ENCODE measurements around the gene LIN37. TPM values are rescaled to one million over a fixed set of nuclear protein-coding genes. Genes with fewer than 3 reads are reported as not detected.

LIN37 gene
- total and polyA plus RNA-seq, 5 donors from 2014 or later: 9.9 to 16.5 (median 11.7) TPM

- Histone ChIP-seq H3K27ac (ENCODE audit: insufficient read depth, low read length, poor library complexity, severe bottlenecking) (no peak overlapping the region), H3K9me3 (ENCODE audit: control insufficient read depth in 2 of 2, low read length in 2 of 2) (no peaks in the 10 kb centered on the region), H3K4me3 (ENCODE audit: low read depth, low read length) (no peak overlapping the region), H3K36me3 (ENCODE audit: control insufficient read depth, insufficient read depth, low read length) (no peaks in the 10 kb centered on the region), H3K4me1 (ENCODE audit: control insufficient read depth, insufficient read depth, low read length, poor library complexity, severe bottlenecking) (no peaks in the 10 kb centered on the region), H3K27me3 (ENCODE audit: control insufficient read depth, insufficient read depth, low read length) (no peaks in the 10 kb centered on the region)
- DNase-seq (no peak), ATAC-seq (ENCODE audit: low read depth in 2 of 2) (no peak)
- Mint-ChIP-seq H3K36me3 (peaks cover 2% of the 10 kb centered on the region), H3K4me1 (no peaks in the 10 kb centered on the region), H3K4me3 (no peak overlapping the region), H3K27me3 (no peaks in the 10 kb centered on the region), H3K9me3 (no peaks in the 10 kb centered on the region), H3K27ac (no peak overlapping the region)
Observed at GRCh38 chr19:35788205-35788960, 40.0 kb downstream of the LIN37 start.

GRCh38 chr19:35789195-35789977, 41.0 kb downstream of the LIN37 start:
- Histone ChIP-seq H3K4me1 (ENCODE audit: control insufficient read depth, insufficient read depth, low read length, poor library complexity, severe bottlenecking) (no peaks in the 10 kb centered on the region), H3K9me3 (ENCODE audit: control insufficient read depth in 2 of 2, low read length in 2 of 2) (no peaks in the 10 kb centered on the region), H3K4me3 (ENCODE audit: low read depth, low read length) (no peak overlapping the region), H3K36me3 (ENCODE audit: control insufficient read depth, insufficient read depth, low read length) (no peaks in the 10 kb centered on the region), H3K27ac (ENCODE audit: insufficient read depth, low read length, poor library complexity, severe bottlenecking) (no peak overlapping the region), H3K27me3 (ENCODE audit: control insufficient read depth, insufficient read depth, low read length) (no peaks in the 10 kb centered on the region)
- DNase-seq: no peak
- ATAC-seq (ENCODE audit: low read depth in 2 of 2): no peak
- no peaks in the 10 kb centered on the region for H3K4me1 Mint-ChIP-seq
- H3K27me3 Mint-ChIP-seq: no peaks in the 10 kb centered on the region
- H3K36me3 Mint-ChIP-seq: no peaks in the 10 kb centered on the region
- peaks cover 0 to 1% (median 0%) of the 10 kb centered on the region in 7 donors for H3K9me3 Mint-ChIP-seq
- no peak overlapping the region for H3K4me3 Mint-ChIP-seq
- H3K27ac Mint-ChIP-seq: no peak overlapping the region

GRCh38 chr19:35789978-35790944, 41.9 kb downstream of the LIN37 start:
- no peak overlapping the region for H3K4me3 Mint-ChIP-seq
- no peaks in the 10 kb centered on the region for H3K27me3 Mint-ChIP-seq
- no peak overlapping the region for H3K27ac Mint-ChIP-seq
- Histone ChIP-seq H3K27ac (ENCODE audit: insufficient read depth, low read length, poor library complexity, severe bottlenecking) (no peak overlapping the region), H3K4me1 (ENCODE audit: control insufficient read depth, insufficient read depth, low read length, poor library complexity, severe bottlenecking) (no peaks in the 10 kb centered on the region), H3K27me3 (ENCODE audit: control insufficient read depth, insufficient read depth, low read length) (no peaks in the 10 kb centered on the region), H3K36me3 (ENCODE audit: control insufficient read depth, insufficient read depth, low read length) (no peaks in the 10 kb centered on the region), H3K4me3 (ENCODE audit: low read depth, low read length) (no peak overlapping the region), H3K9me3 (ENCODE audit: control insufficient read depth in 2 of 2, low read length in 2 of 2) (no peaks in the 10 kb centered on the region)
- no peaks in the 10 kb centered on the region for H3K36me3 Mint-ChIP-seq
- peaks cover 0 to 1% (median 0%) of the 10 kb centered on the region in 7 donors for H3K9me3 Mint-ChIP-seq
- no peaks in the 10 kb centered on the region for H3K4me1 Mint-ChIP-seq
- ATAC-seq (ENCODE audit: low read depth in 2 of 2) (no peak), DNase-seq (no peak)

- ATAC-seq (ENCODE audit: low read depth in 2 of 2) (peak in 1 of 2 donors; percentile 9), DNase-seq (peak in 2 of 3 donors; percentile 14 to 18)
- Histone ChIP-seq H3K36me3 (ENCODE audit: control insufficient read depth, insufficient read depth, low read length) (no peaks in the 10 kb centered on the region), H3K4me1 (ENCODE audit: control insufficient read depth, insufficient read depth, low read length, poor library complexity, severe bottlenecking) (no peaks in the 10 kb centered on the region), H3K9me3 (ENCODE audit: control insufficient read depth in 2 of 2, low read length in 2 of 2) (no peaks in the 10 kb centered on the region), H3K27me3 (ENCODE audit: control insufficient read depth, insufficient read depth, low read length) (no peaks in the 10 kb centered on the region), H3K4me3 (ENCODE audit: low read depth, low read length) (no peak overlapping the region), H3K27ac (ENCODE audit: insufficient read depth, low read length, poor library complexity, severe bottlenecking) (no peak overlapping the region)
- H3K9me3 Mint-ChIP-seq: peaks cover 0 to 1% (median 0%) of the 10 kb centered on the region in 7 donors
- H3K4me3 Mint-ChIP-seq: no peak overlapping the region
- no peaks in the 10 kb centered on the region for H3K36me3 Mint-ChIP-seq
- no peaks in the 10 kb centered on the region for H3K4me1 Mint-ChIP-seq
- H3K27me3 Mint-ChIP-seq: peaks cover 7% of the 10 kb centered on the region
- H3K27ac Mint-ChIP-seq: no peak overlapping the region
Observed at GRCh38 chr19:35790981-35791813, 42.8 kb downstream of the LIN37 start.

GRCh38 chr19:35791814-35792279, 43.5 kb downstream of the LIN37 start:
- Histone ChIP-seq H3K9me3 (ENCODE audit: control insufficient read depth in 2 of 2, low read length in 2 of 2) (no peaks in the 10 kb centered on the region), H3K4me1 (ENCODE audit: control insufficient read depth, insufficient read depth, low read length, poor library complexity, severe bottlenecking) (no peaks in the 10 kb centered on the region), H3K27ac (ENCODE audit: insufficient read depth, low read length, poor library complexity, severe bottlenecking) (no peak overlapping the region), H3K27me3 (ENCODE audit: control insufficient read depth, insufficient read depth, low read length) (peaks cover 2% of the 10 kb centered on the region), H3K36me3 (ENCODE audit: control insufficient read depth, insufficient read depth, low read length) (no peaks in the 10 kb centered on the region), H3K4me3 (ENCODE audit: low read depth, low read length) (no peak overlapping the region)
- Mint-ChIP-seq H3K4me1 (peaks cover 0 to 3% (median 0%) of the 10 kb centered on the region in 4 donors), H3K27ac (no peak overlapping the region), H3K9me3 (peaks cover 0 to 1% (median 0%) of the 10 kb centered on the region in 7 donors), H3K27me3 (peaks cover 13% of the 10 kb centered on the region), H3K36me3 (no peaks in the 10 kb centered on the region), H3K4me3 (no peak overlapping the region)
- ATAC-seq (ENCODE audit: low read depth in 2 of 2) (no peak), DNase-seq (no peak)

GRCh38 chr19:35792312-35792711, 43.9 kb downstream of the LIN37 start:
- H3K4me1 ChIP-seq (ENCODE audit: control insufficient read depth, insufficient read depth, low read length, poor library complexity, severe bottlenecking): no peaks in the 10 kb centered on the region
- ATAC-seq (ENCODE audit: low read depth in 2 of 2) (no peak), DNase-seq (no peak)
- no peak overlapping the region for H3K27ac ChIP-seq (ENCODE audit: insufficient read depth, low read length, poor library complexity, severe bottlenecking)
- no peak overlapping the region for H3K27ac Mint-ChIP-seq
- no peak overlapping the region for H3K4me3 ChIP-seq (ENCODE audit: low read depth, low read length)
- no peaks in the 10 kb centered on the region for H3K36me3 Mint-ChIP-seq
- no peaks in the 10 kb centered on the region for H3K9me3 ChIP-seq (ENCODE audit: control insufficient read depth in 2 of 2, low read length in 2 of 2)
- H3K9me3 Mint-ChIP-seq: peaks cover 0 to 1% (median 0%) of the 10 kb centered on the region in 7 donors
- H3K36me3 ChIP-seq (ENCODE audit: control insufficient read depth, insufficient read depth, low read length): no peaks in the 10 kb centered on the region
- H3K4me1 Mint-ChIP-seq: peaks cover 0 to 4% (median 1%) of the 10 kb centered on the region in 4 donors
- peaks cover 18% of the 10 kb centered on the region for H3K27me3 Mint-ChIP-seq
- H3K27me3 ChIP-seq (ENCODE audit: control insufficient read depth, insufficient read depth, low read length): peaks cover 2% of the 10 kb centered on the region
- H3K4me3 Mint-ChIP-seq: no peak overlapping the region

Data from CD4-positive, CD25-positive, alpha-beta regulatory T cell (primary cell).